ACHN (cell line): ENCODE data around the gene WDR91.
A peak's percentile ranks its signal among the peaks of the same experiment; 100 is the strongest.

ENCODE experiments used
- DNase-seq: peaks from one replicate; pipeline ENCODE4 v3.0.0-alpha.2; 2015
- in situ Hi-C: cut with HindIII; loops from 2 replicates; pipeline ENCODE4 v1.10.0; 2017; ENCODE audit warnings: low sequenced_read_pairs, low pct_ligation_motif_present, low pct_unique_long_range_greater_than_20kb

WDR91 gene

DNA sequence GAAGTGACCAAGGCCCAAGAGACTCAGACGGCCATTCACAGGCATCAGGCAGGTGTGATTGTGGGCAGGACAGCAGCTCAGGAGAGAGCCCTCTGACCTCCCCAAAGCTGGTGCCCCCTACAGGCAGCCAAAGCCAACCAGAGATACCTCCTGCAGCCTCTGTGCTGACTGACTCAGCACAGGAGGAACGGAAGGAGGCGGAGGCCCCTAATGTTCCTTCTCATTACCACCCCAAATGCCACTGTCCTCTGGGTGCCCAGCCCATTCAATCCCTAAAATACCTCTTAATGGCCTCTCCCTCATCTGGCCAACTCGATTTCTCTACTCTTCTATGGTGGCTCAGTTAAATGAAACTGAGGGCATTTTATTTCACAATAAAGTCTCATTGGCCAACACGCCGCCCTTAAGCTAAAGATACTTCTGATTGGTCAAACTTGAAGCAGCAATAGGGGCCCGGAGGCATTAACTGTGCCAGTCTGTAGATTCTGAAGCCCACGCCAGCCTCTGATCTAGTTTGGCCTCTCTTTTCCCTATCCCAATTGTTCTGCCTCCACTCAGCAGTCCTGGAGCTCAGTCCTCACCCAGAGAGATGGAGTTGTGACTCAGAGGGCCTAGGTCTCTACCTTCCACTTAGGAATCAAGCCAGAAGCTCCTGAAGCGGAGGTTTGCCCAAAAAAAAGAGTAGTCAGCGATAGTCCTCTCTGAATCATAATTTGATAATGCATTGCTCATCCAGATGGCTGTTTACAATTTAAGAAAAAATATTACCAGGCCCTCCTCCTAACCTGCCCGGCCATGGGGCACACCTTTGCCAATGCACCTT lies 42.0 kb downstream of the WDR91 start:
- DNase-seq = peak; percentile 86
- in situ Hi-C loops = loop anchor here (25.0 kb wide), 1 partner anchor 182 kb away; the partner anchor contains the start of gene AGBL3

DNA sequence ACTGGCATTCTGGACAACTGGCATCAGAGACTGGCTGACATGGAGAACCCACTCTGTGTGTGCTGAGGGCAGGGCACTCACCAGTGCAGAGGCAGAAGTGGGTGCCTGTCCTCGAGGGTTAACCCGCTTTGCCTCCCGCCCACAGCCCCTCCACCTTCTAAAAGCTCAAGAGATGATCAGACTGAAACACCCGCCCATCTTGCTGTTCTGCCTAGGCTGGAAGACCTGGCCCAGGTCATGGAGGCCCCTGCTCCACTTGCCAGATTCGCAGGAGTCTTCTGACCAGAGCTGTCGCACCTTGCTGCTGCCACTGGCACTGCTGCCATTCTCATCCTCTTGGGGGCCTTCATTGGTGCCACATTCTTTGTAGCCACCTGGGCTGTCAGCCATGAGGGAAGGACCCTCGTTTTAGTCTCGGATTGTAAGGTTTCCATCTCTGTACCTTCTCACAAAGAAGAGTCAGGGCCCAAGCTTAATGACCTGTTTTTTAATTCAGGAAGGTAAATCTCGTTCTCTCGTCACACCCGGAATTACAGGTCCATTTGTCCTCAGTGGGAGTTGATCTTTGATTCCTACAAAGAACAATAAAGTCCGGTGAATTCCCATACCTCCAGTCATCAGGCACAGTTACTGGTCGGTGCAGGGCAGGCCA lies 42.7 kb downstream of the WDR91 start:
- DNase-seq = no peak
- in situ Hi-C loops = loop anchor here (25.0 kb wide), 1 partner anchor 181 kb away; the partner anchor contains the start of gene AGBL3

DNA sequence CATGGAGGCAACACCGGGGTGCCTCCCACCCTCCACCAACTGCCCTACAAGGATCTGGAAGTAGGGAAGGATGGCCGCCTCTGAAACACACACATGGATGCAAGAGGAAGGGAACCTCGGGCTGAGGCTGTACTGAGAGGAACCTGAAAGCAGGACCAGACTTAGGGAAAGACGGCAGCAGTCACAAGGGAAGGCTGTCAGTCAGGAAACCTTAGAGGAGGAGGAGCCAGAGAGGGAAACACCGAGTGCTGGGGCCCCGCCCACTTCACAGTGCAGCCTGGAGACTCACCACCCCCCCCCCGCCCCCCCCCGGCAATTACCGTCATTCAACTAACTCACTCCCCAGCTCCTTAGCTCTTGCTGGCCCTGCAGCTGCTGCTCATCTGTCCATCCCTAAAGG lies 43.3 kb downstream of the WDR91 start:
- in situ Hi-C loops = loop anchor here (25.0 kb wide), 1 partner anchor 181 kb away; the partner anchor contains the start of gene AGBL3
- DNase-seq = no peak

DNA sequence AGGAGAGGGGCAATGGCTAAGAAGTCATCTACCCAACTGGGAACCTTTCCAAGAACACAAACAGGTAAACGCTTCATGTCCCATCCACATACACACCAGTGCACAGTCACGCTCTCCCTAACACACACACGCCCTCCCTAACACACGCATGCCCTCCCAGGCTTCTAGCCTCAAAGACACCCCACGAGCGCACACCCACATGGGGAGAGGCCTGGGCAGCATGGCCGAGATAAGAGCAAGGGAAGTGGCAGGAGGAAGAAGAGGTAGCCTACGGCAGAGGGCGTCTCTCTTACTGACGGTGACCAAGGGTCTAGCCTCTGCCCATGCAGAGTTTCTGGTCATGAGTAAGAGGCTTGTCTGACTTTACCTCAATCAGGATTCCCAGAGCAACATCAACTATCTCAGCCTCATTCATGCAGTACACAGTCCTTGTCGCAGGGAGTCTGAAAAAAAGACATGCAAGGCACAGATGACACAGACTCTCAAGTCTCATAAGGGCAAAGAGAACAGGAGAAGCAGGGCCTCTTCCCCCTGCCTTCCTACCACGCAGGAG lies 43.9 kb downstream of the WDR91 start:
- in situ Hi-C loops = loop anchor here (25.0 kb wide), 1 partner anchor 180 kb away; the partner anchor contains the start of gene AGBL3
- no peak for DNase-seq

DNA sequence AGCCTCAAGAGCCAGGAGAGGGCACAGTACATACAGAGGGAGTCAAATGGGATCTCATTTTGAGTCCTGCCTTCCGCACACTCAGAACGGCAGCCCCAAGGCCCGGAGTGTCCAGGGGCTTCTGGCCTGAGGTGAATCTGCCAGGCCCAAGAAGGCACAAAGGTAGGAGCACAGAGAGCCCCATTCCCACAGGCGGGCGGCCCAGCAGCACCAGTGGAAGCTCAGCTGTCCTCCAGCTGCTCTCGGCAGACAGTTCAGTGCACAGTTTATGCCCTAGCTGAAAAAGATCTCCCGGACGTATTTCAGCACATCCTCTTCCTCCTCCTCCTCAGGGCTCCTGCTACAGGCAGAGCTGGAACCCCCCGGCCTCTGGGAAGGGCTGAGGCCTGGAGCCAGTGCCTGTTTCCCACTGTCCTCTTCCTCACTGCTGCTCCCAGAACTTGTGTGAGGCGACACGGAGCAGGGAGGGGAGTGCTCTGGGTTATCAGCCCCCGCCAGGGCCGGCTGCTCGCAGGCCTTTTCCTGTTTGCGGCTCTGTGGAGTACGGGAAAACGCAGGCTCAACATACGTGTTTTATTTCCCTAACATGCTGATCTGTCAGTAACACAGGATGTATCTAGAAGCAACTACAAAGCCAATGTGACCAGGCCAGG lies 44.9 kb downstream of the WDR91 start:
- DNase-seq = no peak
- in situ Hi-C loops = loop anchor here (25.0 kb wide), 1 partner anchor 179 kb away; the partner anchor contains the start of gene AGBL3

DNA sequence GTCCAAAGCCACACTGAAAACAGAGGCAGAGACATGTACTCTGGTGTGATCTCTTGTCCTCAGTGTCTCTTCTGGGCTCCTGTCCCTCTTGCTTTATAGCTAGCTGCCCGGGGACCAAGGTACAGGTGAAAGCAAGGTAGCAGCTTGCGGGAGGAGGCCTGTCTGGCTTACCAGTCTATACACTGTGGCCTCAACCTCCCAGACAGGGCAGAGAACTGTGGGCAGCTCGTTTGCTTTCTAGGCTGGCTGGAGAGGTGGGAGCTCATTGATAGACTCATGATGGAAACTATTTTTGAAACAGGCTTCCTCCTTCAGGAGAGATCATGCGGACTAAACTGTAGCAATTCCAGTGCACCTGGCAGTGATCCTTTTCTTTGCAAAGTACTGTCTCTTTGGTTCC lies 45.5 kb downstream of the WDR91 start:
- in situ Hi-C loops = loop anchor here (25.0 kb wide), 1 partner anchor 179 kb away; the partner anchor contains the start of gene AGBL3
- no peak for DNase-seq

DNA sequence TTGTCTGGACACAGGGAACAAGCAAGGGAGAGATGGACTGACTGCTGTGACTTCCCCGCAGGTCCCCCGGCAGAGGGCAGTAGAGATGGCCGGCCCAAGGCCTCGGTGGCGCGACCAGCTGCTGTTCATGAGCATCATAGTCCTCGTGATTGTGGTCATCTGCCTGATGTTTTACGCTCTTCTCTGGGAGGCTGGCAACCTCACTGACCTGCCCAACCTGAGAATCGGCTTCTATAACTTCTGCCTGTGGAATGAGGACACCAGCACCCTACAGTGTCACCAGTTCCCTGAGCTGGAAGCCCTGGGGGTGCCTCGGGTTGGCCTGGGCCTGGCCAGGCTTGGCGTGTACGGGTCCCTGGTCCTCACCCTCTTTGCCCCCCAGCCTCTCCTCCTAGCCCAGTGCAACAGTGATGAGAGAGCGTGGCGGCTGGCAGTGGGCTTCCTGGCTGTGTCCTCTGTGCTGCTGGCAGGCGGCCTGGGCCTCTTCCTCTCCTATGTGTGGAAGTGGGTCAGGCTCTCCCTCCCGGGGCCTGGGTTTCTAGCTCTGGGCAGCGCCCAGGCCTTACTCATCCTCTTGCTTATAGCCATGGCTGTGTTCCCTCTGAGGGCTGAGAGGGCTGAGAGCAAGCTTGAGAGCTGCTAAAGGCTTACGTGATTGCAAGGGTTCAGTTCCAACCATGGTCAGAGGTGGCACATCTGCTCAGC lies 46.8 kb downstream of the WDR91 start:
- in situ Hi-C loops = loop anchor here (25.0 kb wide), 1 partner anchor 177 kb away; the partner anchor contains the start of gene AGBL3
- no peak for DNase-seq

DNA sequence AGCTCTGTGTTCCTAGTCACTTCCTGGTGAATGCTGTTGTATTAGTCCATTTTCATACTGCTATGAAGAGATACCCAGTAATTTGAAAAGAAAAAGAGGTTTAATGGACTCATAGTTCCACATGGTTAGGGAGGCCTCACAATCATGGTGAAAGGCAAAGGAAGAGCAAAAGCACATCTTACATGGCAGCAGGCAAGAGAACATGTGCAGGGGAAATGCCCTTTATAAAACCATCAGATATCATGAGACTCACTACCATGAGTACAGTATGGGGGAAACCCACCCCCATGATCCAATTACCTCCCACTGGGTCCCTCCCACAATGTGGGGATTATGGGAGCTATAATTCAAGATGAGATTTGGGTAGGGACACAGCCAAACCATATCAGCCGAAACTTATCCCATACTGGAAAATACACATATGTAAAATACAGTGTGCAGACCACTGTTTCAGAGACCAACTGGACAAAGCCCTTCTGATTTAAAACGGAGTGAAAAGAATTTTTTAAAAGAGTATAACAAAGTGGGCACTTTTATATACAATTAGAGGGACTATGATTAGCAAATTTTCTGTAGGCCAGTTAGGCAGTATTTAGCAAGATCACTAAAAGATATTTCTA lies 48.8 kb downstream of the WDR91 start:
- DNase-seq = no peak
- in situ Hi-C loops = loop anchor here (25.0 kb wide), 1 partner anchor 175 kb away; the partner anchor contains the start of gene AGBL3

DNA sequence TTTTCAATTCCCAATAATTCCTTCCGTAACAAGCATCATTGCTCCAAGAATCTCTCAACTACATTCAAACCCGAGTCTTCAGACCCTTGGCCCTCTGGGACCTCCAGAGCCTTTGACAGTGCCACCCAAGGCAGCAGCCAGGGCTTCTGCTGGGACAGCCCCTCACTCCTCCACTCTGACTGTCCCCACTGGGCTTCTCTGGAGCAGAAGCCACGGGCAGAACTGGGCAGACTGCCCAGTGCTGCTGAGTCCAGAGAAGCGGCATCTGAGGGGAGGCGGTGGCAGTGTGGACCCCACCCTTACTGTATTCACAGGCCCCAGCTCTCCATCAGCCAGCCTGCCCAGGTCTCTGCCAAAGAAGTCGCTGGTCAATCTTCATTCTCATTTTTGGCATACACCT lies 49.7 kb downstream of the WDR91 start:
- in situ Hi-C loops = loop anchor here (25.0 kb wide), 1 partner anchor 174 kb away; the partner anchor contains the start of gene AGBL3
- no peak for DNase-seq

DNA sequence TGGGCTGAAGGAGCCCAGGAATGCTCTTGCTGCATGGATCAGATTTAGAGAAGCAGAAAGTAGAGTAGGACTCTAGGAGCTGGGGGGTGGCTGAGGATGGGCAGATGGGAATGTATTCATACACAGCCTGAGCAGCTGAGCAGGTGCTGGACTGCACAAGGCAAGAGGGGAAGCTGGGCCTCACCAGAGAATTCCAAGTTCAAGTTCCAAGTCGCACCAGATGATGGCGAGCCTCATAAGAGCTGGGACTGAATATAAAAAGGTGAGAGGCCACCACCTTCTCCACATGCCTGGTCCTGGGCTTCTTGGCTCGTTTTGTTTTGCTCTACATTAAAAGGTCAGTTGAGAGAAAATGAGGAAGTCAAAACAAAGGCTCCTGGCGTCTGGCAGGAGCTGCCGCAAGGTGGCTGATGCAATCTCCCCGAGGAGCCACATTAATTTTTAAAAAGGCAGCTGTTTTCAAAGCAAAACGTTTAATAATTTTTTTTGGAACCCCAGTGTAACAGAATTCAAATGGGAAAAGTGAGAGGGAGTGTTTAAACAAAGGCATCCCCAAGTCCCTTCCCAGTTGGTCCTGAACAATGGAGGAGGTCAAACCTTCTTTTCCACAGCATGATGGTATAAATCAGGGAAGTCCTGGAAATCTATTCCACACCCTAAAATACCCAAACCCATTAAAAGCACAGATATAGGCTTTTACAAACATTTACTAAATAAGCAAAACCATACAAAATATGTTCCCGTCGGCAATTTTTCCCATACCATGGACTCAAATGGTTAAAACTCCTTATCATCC lies 50.3 kb downstream of the WDR91 start:
- in situ Hi-C loops = loop anchor here (25.0 kb wide), 1 partner anchor 174 kb away; the partner anchor contains the start of gene AGBL3
- DNase-seq = peak; percentile 54

DNA sequence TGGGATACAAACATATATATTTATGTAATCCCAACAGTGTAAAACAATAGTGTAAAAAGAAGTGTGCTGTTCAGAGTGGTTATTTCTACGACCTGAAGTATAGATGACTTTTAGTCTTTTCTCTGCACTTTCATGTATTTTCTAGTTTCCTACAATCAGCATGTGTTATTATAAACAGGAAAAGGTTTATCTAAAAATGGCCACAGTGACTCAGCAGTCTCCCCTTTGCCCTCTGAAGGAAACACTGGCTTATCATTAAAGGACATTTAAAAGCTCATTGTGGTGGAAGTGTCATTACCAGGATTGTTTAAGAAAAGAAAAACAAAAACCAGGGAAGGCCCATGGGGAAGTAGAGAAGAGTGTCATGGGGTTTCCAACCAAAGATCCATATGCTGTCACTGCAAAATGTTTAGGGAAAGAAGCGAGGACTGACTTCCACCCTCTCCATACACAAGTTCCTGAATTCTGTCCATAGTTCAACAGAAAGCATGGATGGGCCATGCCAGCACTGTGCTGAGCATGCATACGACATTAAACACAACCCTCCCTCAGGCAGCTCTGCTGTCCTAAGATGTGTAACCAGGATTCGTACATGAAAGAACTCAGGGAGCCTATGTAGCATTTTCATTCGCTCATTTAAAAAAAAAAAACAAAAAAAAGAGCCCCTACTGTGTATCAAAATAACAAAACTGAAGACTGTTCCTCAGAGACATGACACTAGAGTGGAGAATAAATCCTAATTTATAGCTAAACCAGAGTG lies 51.0 kb downstream of the WDR91 start:
- in situ Hi-C loops = loop anchor here (25.0 kb wide), 1 partner anchor 173 kb away; the partner anchor contains the start of gene AGBL3
- DNase-seq = peak; percentile 72

DNA sequence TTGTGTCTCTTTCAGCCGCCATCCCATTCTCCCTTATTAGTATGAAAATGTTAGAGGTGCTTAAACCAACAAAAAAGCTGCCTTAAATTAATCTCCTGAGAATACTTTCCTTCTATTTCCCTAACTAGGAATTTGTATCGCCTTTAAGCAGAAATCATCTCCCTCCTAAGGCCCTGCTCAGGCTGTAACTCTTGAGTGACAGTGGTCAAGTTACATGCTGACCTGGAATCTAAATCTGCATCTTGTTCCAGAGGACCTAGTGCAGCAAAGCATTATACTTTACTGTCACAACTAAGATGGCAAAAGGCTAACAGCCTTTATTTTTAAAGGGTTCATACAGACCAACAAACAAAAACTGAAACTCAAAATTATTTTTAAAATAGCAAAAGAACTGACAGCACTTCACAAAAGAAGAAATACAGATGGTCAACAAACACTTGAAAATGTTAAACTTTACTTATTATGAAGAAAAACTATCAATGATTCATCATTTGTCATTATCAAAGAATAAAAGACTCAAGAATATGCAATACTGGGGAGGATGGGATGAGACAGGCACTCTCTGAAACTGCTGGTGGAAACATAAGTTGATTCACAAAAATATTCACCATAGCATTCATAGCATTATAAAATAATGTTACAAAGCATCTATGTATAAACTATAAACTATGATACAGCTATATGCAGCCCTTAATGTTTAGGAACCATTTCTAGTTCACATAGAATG lies 51.8 kb downstream of the WDR91 start:
- DNase-seq = no peak
- in situ Hi-C loops = loop anchor here (25.0 kb wide), 1 partner anchor 172 kb away; the partner anchor contains the start of gene AGBL3

DNA sequence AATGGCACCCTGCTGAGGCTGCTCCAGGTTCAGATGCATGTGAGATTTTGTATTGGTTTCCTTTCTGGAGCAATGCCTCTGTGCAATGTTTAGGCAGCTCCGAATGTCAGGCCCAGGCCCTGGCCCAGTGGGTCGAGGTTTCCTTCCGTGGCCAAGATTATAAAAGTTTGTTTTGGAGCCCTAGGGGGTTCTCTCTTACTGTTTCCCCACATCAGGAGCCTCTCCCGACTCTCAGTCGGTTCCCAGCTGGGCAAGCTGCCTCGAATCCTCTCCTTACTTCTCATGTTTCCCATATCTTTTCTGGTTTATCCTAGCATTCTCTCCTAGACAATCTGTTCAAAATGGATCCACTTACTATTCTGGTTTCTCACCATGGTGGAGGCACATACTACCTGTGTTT lies 52.5 kb downstream of the WDR91 start:
- no peak for DNase-seq

DNA sequence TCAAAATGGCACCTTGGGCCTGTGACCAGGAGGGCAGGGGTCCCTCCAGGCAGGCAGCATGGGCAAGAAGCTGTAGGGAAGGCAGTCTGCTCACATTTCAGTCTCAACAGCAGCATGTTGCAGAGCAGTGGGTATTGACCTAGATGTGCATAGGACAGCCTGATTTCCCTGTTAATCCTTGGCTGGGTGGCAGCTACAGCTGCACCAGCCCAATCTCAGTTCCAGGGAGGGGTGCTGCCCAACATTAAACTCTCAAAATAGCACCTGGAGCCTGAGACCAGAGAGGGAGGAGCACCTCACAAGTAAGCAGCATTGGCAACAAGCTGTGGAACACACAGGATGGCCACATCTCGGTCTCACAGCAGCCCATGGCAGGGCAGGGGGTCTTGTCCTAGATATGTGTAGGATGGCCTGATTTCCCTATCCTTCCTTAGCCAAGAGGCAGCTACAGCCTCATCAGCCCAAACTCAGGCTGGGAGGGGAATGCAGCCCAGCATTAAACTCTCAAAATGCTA lies 53.1 kb downstream of the WDR91 start:
- in situ Hi-C loops = loop anchor here (25.0 kb wide), 1 partner anchor 171 kb away; the partner anchor contains the start of gene AGBL3
- no peak for DNase-seq

More for the DNA sequence above, 52.5 kb downstream of the WDR91 start:
- in situ Hi-C loops = loop anchor here (25.0 kb wide), 1 partner anchor 172 kb away; the partner anchor contains the start of gene AGBL3

DNA sequence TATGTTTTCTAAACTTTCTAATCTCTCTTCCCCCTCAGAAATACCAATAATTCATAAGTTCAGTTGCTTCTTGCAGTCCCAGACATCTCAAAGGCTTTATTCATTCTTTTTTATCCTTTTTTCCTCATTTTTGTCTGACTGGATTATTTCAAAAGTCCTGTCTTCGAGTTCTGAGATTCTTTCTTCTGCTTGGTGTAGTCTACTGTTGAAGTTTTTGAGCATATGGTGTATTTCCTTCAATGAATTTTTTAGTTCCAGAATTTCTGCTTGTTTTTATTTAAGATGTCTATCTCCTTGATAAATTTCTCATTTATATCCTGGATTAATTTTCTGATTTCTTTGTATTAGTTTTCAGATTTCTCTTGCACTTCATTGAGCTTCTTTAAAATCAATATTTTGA lies 55.0 kb downstream of the WDR91 start:
- DNase-seq = no peak
- in situ Hi-C loops = loop anchor here (25.0 kb wide), 1 partner anchor 169 kb away; the partner anchor contains the start of gene AGBL3
